Measurements from ENCODE around the gene GREB1. TPM values are rescaled to one million over a fixed set of nuclear protein-coding genes. Genes with fewer than 3 reads are reported as not detected.

Gene GREB1
- total RNA-seq, 1 experiment from 2014 or later = 16.5 TPM

- no peaks in the 10 kb centered on the region for H3K79me2 ChIP-seq (ENCODE audit: insufficient read depth, low read length)
- H3K14ac ChIP-seq (ENCODE audit: insufficient read depth, low read length) = no peak overlapping the region
- peak; percentile 84 for DNase-seq
- no peak overlapping the region for H3T11ph ChIP-seq (ENCODE audit: low read length)
- no peak overlapping the region for H3K23ac ChIP-seq (ENCODE audit: insufficient read length, low read depth, low read length)
- WGBS (ENCODE audit: extremely low coverage, insufficient read length, low lambda C conversion rate) = no CpG with 5 or more reads among the region's 31 CpGs
- Mint-ChIP-seq H3K27ac (no peak overlapping the region), H3K36me3 (ENCODE audit: insufficient read depth in 1 of 3, low read depth in 3 of 3) (no peaks in the 10 kb centered on the region; a peak in 1 of 7 replicates), H3K4me1 (peaks cover 40 to 46% of the 10 kb centered on the region in 2 experiments), H3K4me3 (peak overlapping the region in 1 of 2 experiments; percentile 38; a peak in 2 of 5 replicates), H3K27me3 (ENCODE audit: low read depth) (peaks cover 10% of the 10 kb centered on the region), H3K9me3 (no peaks in the 10 kb centered on the region)
- no peak overlapping the region for H2AFZ ChIP-seq (ENCODE audit: low read length)
- H3K27me3 ChIP-seq (ENCODE audit: insufficient read depth, low read length) = no peaks in the 10 kb centered on the region
- no peak overlapping the region for H3K27ac ChIP-seq (ENCODE audit: insufficient read length, low read depth, low read length)
- H3K4me1 ChIP-seq (ENCODE audit: insufficient read depth, low read length) = peaks cover 5% of the 10 kb centered on the region; the same call in 1 of the 2 replicates
- no peak overlapping the region for H2BK5ac ChIP-seq (ENCODE audit: insufficient read length, low read length)
- H3K79me1 ChIP-seq (ENCODE audit: insufficient read depth, low read depth, low read length, poor library complexity, severe bottlenecking) = no peaks in the 10 kb centered on the region
- H3K56ac ChIP-seq (ENCODE audit: insufficient read length, low read depth, low read length) = no peak overlapping the region
- H3K9ac ChIP-seq (ENCODE audit: extremely low read depth, insufficient read length, low read length) = no peak overlapping the region
- H2BK120ac ChIP-seq (ENCODE audit: low read depth, low read length, poor library complexity, severe bottlenecking) = no peak overlapping the region
- no peaks in the 10 kb centered on the region for H4K20me1 ChIP-seq (ENCODE audit: control insufficient read depth, insufficient read depth, insufficient read length)
- no peak overlapping the region for H2BK12ac ChIP-seq (ENCODE audit: insufficient read length, low read depth, low read length)
- H2BK15ac ChIP-seq (ENCODE audit: low read depth, low read length) = no peak overlapping the region
- no peak overlapping the region for H3K4ac ChIP-seq (ENCODE audit: low read depth, low read length)
- H2AK5ac ChIP-seq (ENCODE audit: insufficient read length, low read length) = no peak overlapping the region
- H3K4me2 ChIP-seq (ENCODE audit: insufficient read depth, insufficient read length, low read length) = no peak overlapping the region
- no peak overlapping the region for H4K91ac ChIP-seq (ENCODE audit: insufficient read length, low read depth, low read length)
- no peaks in the 10 kb centered on the region for H3K9me3 ChIP-seq (ENCODE audit: control insufficient read depth, low read depth, low read length)
- H4K5ac ChIP-seq (ENCODE audit: insufficient read length, low read depth, low read length) = no peak overlapping the region
- no peak overlapping the region for H4K8ac ChIP-seq (replicated peaks; ENCODE audit: insufficient read length, low read depth, low read length)
- no peaks in the 10 kb centered on the region for H3K23me2 ChIP-seq (ENCODE audit: insufficient read length, low read depth, low read length, poor library complexity, severe bottlenecking)
- TF ChIP-seq CTCF (conservative IDR thresholded peaks at IDR 0.05) = peak; percentile 99
- H3K18ac ChIP-seq (ENCODE audit: insufficient read length, low read depth, low read length) = no peak overlapping the region
- no peak overlapping the region for H2BK20ac ChIP-seq (ENCODE audit: low read depth, low read length, poor library complexity, severe bottlenecking)
These were observed 148.1 kb downstream of the GREB1 start for GRCh38 chr2:11681722-11682589.
